Measurements from ENCODE around the gene SEC14L1.

Gene SEC14L1

DNA sequence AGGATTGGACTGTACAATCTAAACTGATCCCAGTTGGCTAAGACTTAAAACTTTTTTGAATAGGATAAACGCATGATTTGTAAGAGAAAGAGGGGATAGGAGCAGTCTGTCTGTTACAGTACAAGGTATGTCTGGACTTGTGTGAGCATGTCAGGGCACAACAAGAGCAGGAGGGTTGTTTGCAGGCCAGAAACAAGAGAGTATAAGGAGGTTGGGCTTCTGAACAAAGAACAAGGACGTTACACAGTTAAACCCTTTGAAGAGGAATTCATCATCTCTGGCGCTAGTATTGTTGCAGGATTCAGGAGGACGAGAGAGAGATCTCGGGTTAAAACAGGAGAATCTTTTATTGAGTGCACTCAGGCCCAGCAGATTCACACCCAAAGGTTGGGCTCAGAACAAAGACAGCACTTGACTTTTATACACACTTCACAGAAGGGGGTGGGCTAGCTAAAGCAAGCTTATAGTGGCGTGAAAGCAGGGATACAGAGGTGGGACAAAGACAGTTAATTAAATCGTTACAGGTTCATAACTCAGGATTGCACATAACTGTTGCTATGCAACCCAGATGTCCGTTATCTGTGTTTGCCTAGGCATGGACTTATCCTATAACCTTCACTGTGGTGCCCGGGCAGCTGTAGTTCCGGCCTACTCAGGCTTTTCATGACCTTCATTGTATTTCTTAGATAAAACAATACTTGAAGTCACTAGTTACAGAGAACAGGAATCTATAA is 34.3 kb downstream of the SEC14L1 start:
- Mint-ChIP-seq H3K36me3 (ENCODE audit: low read depth) (peaks cover 61% of the 10 kb centered on the region), H3K27ac (peak overlapping the region; percentile 78 to 91 (median 89)), H3K9me3 (peaks cover 33% of the 10 kb centered on the region), H3K4me1 (peaks cover 48% of the 10 kb centered on the region), H3K4me3 (no peak overlapping the region), H3K27me3 (ENCODE audit: low read depth) (no peaks in the 10 kb centered on the region)
- no peak for TF ChIP-seq CTCF (IDR thresholded peaks at IDR 0.05; ENCODE audit: unreplicated experiment in 3 of 3)

- no peak for TF ChIP-seq CTCF (IDR thresholded peaks at IDR 0.05; ENCODE audit: unreplicated experiment in 3 of 3)
- H3K4me3 Mint-ChIP-seq, result peak overlapping the region in 1 of 3 experiments; percentile 30
- peaks cover 46% of the 10 kb centered on the region for H3K36me3 Mint-ChIP-seq (ENCODE audit: low read depth)
- no peaks in the 10 kb centered on the region for H3K27me3 Mint-ChIP-seq (ENCODE audit: low read depth)
- peaks cover 20% of the 10 kb centered on the region for H3K9me3 Mint-ChIP-seq
- H3K4me1 Mint-ChIP-seq, result peaks cover 60% of the 10 kb centered on the region
- peak overlapping the region; percentile 48 to 88 (median 82) for H3K27ac Mint-ChIP-seq
These were observed 36.4 kb downstream of the SEC14L1 start for GRCh38 chr17:77177002-77177741.

DNA sequence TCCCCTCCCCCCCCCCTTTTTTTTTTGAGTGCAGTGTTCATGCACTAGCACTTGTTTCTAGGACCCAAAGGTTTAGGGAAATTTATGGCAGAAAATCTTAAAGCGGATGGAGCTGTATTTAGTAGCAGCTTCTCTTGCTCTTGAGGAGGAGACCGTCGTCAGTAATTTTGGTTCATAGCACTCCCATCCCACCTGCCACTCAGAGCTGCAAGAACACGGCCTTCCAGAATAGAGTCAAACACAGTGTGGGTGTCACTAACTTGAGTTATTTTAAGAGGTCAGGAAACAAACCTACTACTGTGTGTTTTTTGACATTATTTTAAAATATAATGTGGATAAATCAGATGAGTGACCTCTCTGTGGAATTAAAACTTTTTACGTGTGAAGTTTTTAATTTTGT is 37.3 kb downstream of the SEC14L1 start:
- TF ChIP-seq CTCF (IDR thresholded peaks at IDR 0.05; ENCODE audit: unreplicated experiment in 3 of 3), result no peak
- H3K9me3 Mint-ChIP-seq, result peaks cover 14% of the 10 kb centered on the region
- H3K27ac Mint-ChIP-seq, result peak overlapping the region; percentile 48 to 88 (median 82)
- H3K27me3 Mint-ChIP-seq (ENCODE audit: low read depth), result no peaks in the 10 kb centered on the region
- peaks cover 61% of the 10 kb centered on the region for H3K4me1 Mint-ChIP-seq
- no peak overlapping the region for H3K4me3 Mint-ChIP-seq
- peaks cover 38% of the 10 kb centered on the region for H3K36me3 Mint-ChIP-seq (ENCODE audit: low read depth)

DNA sequence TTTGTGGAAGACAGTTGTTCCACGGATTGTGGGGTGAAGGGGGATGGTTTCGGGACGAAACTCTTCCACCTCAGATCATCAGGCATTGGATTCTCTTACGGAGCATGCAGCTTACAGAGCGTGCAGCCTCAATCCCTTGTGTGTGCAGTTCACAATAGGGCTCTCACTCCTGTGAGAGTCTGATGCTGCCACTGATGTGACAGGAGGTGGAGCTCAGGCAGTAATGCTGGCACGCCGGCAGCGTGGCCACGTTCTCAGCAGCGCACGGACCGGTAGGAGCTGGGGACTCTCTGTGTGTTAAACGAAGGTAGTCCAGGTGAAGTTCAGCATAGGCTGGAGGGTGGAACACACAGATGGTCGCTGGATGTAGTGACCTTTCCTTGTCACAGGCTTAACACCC is 37.8 kb downstream of the SEC14L1 start:
- peak overlapping the region in 2 of 3 experiments; percentile 10 to 38 for H3K27ac Mint-ChIP-seq
- H3K4me1 Mint-ChIP-seq, result peaks cover 59% of the 10 kb centered on the region
- H3K27me3 Mint-ChIP-seq (ENCODE audit: low read depth), result no peaks in the 10 kb centered on the region
- no peak overlapping the region for H3K4me3 Mint-ChIP-seq
- peaks cover 9% of the 10 kb centered on the region for H3K9me3 Mint-ChIP-seq
- H3K36me3 Mint-ChIP-seq (ENCODE audit: low read depth), result peaks cover 32% of the 10 kb centered on the region
- TF ChIP-seq CTCF (IDR thresholded peaks at IDR 0.05; ENCODE audit: unreplicated experiment in 3 of 3), result no peak

GRCh38 chr17:77180503-77181357 is 40.0 kb downstream of the SEC14L1 start:
- peaks cover 12% of the 10 kb centered on the region for H3K36me3 Mint-ChIP-seq (ENCODE audit: low read depth)
- peaks cover 50% of the 10 kb centered on the region for H3K4me1 Mint-ChIP-seq
- no peak overlapping the region for H3K4me3 Mint-ChIP-seq
- H3K27ac Mint-ChIP-seq, result peak overlapping the region in 2 of 3 experiments; percentile 73 to 97
- no peak for TF ChIP-seq CTCF (IDR thresholded peaks at IDR 0.05; ENCODE audit: unreplicated experiment in 3 of 3)
- H3K9me3 Mint-ChIP-seq, result no peaks in the 10 kb centered on the region
- H3K27me3 Mint-ChIP-seq (ENCODE audit: low read depth), result no peaks in the 10 kb centered on the region

All from nephron (organoid).